Fibroblast of skin of right quadriceps (primary cell): Measurements from ENCODE around the gene ADAMTS7.
"Not testable (repeated sequence)": the region's sequence is repeated elsewhere in the genome, so short reads cannot be mapped to it uniquely, and the experiment has no call there.

Experiments used
- DNase-seq: peaks from one replicate; pipeline ENCODE4 v3.0.0-alpha.2; 2013

The ADAMTS7 gene, protein sequence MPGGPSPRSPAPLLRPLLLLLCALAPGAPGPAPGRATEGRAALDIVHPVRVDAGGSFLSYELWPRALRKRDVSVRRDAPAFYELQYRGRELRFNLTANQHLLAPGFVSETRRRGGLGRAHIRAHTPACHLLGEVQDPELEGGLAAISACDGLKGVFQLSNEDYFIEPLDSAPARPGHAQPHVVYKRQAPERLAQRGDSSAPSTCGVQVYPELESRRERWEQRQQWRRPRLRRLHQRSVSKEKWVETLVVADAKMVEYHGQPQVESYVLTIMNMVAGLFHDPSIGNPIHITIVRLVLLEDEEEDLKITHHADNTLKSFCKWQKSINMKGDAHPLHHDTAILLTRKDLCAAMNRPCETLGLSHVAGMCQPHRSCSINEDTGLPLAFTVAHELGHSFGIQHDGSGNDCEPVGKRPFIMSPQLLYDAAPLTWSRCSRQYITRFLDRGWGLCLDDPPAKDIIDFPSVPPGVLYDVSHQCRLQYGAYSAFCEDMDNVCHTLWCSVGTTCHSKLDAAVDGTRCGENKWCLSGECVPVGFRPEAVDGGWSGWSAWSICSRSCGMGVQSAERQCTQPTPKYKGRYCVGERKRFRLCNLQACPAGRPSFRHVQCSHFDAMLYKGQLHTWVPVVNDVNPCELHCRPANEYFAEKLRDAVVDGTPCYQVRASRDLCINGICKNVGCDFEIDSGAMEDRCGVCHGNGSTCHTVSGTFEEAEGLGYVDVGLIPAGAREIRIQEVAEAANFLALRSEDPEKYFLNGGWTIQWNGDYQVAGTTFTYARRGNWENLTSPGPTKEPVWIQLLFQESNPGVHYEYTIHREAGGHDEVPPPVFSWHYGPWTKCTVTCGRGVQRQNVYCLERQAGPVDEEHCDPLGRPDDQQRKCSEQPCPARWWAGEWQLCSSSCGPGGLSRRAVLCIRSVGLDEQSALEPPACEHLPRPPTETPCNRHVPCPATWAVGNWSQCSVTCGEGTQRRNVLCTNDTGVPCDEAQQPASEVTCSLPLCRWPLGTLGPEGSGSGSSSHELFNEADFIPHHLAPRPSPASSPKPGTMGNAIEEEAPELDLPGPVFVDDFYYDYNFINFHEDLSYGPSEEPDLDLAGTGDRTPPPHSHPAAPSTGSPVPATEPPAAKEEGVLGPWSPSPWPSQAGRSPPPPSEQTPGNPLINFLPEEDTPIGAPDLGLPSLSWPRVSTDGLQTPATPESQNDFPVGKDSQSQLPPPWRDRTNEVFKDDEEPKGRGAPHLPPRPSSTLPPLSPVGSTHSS (N-terminal part only)

DNA sequence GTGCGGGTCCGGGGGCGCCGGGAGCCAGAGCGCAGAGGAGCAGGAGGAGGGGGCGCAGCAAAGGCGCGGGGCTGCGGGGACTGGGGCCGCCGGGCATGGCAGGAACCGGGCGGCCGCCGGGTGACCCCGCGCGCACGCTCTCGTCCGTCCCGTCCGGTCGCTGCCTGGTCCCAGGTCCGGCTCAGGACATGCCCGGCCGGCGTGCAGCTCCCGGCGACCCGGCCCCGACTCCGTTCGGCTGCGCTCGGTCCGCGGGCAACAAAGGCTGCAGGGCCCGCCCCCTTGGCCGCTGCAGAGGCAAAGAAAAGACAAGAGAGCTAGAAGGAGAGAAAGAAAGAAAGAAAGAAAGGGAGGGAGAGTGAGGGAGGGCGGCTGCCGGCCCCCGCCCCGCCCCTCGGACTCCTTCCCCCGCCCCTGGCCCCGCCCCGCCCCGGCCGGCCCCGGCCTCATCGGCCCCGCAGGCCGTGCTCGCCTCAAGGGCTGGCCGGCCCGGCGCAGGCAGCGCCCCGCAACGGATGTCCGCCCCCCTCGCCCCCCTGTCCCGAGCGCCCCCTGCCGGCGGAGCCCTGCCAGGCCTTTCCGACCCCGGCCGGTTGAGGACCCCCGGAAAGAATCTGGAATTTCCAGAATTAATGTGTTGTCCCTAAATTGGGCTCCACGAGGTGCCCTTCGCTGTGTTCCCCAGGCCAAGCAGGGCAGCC is at the start of gene ADAMTS7:
Gene ADAMTS7 (minus strand): TSS at position 341 of the 701 bp plus-strand sequence. CDS start 244 bp downstream, at position 97.
- DNase-seq: peak; percentile 81

DNA sequence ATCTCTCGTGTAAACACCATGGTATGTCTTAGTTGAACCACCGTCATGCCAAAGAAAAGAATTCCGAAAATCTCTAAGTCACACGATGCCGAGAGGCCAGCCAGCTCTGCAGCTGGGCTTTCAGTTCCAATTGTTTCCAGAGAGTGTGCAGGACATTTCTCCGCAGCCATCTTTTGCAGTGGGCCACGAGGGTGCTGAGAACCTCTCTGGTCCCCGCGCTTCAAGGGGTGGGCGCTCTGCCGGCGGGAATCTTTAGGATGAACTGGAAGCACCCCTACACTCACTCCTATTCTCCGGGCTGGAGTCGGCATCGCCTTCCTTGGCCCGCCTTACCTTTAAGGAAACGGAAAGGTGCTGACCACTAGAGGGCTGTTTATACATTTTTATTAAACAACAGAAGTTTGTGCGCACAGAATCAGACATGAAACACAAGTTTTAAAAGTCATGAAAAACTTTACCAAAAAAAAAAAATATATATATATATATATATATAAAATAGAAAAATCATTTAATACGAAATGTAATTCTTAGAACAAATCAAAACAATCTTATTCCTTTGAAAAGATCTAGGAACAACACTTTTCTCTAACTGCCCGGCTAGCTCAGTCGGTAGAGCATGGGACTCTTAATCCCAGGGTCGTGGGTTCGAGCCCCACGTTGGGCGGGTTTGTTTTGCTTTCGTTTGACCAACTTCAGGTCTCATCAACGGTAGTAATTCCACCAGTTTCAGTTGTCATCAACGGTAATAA is 48.9 kb upstream of the ADAMTS7 start:
- peak; percentile 85 for DNase-seq

DNA sequence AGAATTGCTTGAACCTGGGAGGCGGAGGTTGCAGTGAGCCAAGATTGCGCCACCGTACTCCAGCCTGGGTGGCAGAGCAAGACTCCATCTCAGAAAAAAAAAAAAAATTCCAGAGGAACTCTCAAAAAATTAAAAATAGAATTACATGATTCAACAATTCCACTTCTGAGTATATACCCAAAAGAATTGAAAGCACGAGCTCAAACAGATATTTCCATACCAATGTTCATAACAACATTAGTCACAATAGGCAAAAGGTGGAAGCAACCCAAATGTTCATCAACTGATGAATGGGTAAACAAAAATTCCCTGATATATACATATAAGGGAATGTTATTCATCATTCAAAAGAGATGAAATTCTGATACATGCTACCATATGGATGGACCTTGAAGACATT is 44.5 kb upstream of the ADAMTS7 start:
- peak; percentile 92 for DNase-seq

- no peak for DNase-seq
These were observed 43.6 kb upstream of the ADAMTS7 start for GRCh38 chr15:78854833-78855372.

DNA sequence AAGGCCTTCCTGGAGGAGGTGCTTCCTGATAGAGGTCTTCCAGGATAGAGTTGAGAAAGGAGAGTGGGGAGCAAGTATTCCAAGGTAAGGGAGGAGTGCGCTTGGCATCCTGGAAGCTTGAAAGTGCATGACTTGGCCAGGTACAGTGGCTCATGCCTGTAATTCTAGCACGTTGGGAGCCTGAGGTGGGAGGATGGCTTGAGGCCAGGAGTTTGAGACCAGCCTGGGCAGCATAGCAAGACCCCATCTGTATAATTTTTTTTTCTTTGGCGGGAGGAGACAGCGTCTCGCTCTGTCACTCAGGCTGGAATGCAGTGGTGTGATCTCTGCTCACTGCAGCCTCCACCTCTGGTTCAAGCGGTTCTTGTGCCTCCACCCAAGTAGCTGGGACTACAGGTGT is 42.2 kb upstream of the ADAMTS7 start:
- DNase-seq: no peak

GRCh38 chr15:78850941-78851755 is 39.9 kb upstream of the ADAMTS7 start:
- no peak for DNase-seq

GRCh38 chr15:78850352-78850751 is 39.1 kb upstream of the ADAMTS7 start:
- DNase-seq: no peak

DNA sequence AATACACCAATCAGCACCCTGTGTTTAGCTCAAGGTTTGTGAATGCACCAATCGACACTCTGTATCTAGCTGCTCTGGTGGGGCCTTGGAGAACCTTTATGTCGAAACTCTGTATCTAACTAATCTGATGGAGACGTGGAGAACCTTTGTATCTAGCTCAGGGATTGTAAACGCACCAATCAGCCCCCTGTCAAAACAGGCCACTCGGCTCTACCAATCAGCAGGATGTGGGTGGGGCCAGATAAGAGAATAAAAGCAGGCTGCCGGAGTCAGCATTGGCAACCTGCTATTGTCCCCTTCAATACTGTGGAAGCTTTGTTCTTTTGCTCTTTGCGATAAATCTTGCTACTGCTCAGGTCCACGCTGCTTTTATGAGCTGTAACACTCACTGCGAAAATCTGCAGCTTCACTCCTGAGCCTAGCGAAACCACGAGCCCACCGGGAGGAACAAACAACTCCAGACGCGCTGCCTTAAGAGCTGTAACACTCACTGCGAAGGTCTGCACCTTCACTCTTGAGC is 36.2 kb upstream of the ADAMTS7 start:
- not testable (repeated sequence) for DNase-seq

DNA sequence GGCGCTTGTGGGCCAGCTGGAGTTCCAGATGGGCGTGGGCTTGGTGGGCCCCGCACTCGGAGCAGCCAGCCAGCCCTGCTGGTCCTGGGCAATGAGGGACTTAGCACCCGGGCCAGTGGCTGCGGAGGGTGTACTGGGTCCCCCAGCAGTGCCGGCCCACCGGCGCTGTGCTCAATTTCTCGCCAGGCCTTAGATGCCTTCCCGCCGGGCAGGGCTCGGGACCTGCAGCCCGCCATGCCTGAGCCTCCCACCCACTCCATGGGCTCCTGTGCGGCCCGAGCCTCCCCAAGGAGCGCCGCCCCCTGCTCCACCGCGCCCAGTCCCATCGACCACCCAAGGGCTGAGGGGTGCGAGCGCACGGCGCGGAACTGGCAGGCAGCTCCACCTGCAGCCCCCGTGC is 35.6 kb upstream of the ADAMTS7 start:
- not testable (repeated sequence) for DNase-seq

DNA sequence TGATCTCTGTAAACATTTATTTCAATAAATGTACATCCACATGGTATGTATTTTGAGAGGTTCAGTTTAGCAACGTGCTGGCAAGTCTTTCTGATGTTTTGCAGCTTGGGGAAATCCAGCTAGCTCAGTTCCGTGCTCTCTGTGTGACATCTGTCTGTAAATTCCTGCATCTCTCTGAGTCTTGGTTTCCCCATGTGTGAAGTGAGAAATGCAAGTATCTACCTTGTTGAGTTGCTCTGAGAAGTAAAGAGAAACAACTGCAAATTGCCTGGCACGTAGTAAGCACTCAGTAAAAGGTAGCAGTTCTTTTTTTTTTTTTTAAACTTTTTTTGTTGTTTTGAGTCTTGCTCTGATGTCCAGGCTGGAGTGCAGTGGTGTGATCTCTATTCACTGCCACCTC is 31.3 kb upstream of the ADAMTS7 start:
- DNase-seq: no peak

DNA sequence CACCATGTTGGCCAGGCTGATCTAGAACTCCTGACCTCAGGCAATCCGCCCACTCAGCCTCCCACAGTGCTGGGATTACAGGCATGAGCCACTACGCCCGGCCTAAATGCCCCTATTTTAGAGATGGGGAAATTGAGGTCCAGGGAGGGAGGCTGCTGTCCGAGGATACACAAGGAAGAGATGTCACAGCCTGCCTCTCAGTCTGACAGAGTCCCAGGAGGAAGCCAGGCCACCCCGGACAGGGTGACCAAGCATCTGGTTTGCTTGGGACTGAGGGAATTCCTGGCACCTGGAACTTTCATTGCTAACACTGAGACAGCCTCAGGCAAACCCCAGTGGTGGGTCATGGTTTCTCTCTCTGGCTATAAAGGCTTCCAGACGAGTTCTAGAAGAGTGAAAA is 30.6 kb upstream of the ADAMTS7 start:
- no peak for DNase-seq

DNA sequence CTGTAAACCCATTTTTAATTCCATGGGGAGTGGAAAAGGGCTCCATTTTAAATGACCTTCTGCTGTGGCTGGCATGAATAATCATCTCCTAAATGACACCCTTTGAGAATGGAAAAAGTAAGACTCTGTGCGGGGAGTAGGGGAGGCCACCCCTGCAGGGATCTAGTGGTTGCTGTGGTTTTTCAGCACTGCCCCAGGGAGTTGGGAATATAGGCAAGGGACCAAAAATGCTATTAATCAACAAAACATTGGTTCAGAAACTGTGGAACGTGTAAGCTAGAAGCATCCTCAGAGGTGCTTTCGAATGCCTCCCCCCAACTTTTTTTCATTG is 30.1 kb upstream of the ADAMTS7 start:
- DNase-seq: peak; percentile 30

GRCh38 chr15:78840661-78841375 is 29.6 kb upstream of the ADAMTS7 start:
- DNase-seq: peak; percentile 15

- DNase-seq: not testable (repeated sequence)
These were observed 27.9 kb upstream of the ADAMTS7 start for GRCh38 chr15:78839151-78839550.

GRCh38 chr15:78838489-78838888 is 27.2 kb upstream of the ADAMTS7 start:
- DNase-seq: no peak

DNA sequence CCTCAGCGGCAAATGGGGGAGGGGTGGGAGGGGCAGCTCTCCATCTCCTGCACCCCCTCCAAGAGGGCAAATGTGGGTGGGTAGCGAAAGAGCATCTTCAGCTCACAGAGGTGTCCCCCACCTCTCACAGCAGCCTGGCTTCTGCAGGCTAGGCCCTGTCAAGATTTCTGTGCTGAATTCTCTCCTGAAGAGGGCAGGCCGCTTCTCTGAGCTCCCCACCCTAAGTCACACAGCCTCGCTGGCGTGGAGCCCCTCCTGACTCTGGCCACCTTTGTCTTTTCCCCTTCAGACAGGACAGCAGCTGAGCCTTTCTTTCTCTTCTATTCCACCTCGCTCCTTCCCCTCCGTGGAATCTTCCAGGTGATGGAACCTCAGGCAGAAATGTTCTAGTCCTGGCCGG is 26.3 kb upstream of the ADAMTS7 start:
- DNase-seq: no peak

DNA sequence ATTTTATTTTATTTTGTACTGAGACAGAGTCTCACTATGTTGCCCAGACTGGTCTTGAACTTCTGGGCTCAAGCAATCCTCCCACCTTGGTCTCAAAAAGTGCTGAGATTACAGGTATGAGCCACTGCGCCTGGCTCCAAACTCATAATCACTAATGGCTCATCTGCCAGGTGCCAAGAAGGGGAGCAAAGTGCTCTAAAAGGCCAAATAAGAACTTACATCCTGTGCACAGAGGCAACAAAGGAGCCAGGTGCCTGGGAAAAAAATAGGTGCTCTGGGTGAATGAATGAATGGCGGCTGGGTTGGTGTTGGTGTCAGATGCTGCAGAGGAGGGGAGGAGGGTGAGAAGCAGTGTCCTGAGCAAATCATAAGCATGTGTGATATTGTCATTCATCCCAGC is 25.9 kb upstream of the ADAMTS7 start:
- DNase-seq: no peak

GRCh38 chr15:78836333-78836732 is 25.1 kb upstream of the ADAMTS7 start:
- DNase-seq: no peak
